GM12801 (cell line): ENCODE data around the gene OBSCN.

Experiments
- CTCF ChIP-seq: IDR thresholded peaks from one replicate; pipeline ENCODE4 v1.5.1; 2011; ENCODE audit warnings: control low read depth; ENCODE audit not compliant: insufficient read length; ENCODE audit errors: extremely low read depth

OBSCN gene

DNA sequence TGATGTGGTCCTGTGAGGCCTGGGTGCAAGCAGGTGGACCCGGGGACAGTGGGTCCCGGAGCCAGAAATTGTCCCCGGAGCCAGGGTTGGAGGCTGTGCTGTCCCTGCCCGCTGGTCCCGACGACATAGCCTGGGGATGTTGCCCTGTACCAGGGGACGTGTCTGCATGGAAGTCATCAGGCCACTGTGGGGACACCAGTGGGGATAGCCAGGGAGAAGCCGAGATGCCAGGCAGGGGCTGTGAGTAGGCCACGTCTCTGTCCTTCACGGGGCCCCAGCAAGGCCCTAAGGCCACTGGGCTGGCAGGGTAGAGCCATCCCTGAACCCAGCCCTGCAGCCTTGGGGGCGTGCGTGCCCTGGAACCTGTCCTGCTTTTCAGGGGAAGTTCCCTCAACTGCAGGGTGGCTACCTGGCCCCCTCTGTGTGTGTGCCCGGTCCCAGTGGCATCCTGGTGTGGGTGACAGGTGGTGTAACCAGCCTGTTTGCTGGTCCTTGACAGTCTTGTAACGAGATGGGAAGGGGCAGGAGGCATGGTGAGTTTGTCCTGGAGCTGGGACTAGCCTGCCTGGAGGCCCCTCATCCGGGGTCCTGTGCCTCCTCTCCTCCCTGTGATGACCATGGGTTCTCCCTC lies 73.2 kb downstream of the OBSCN start:
- no peak for TF ChIP-seq CTCF

DNA sequence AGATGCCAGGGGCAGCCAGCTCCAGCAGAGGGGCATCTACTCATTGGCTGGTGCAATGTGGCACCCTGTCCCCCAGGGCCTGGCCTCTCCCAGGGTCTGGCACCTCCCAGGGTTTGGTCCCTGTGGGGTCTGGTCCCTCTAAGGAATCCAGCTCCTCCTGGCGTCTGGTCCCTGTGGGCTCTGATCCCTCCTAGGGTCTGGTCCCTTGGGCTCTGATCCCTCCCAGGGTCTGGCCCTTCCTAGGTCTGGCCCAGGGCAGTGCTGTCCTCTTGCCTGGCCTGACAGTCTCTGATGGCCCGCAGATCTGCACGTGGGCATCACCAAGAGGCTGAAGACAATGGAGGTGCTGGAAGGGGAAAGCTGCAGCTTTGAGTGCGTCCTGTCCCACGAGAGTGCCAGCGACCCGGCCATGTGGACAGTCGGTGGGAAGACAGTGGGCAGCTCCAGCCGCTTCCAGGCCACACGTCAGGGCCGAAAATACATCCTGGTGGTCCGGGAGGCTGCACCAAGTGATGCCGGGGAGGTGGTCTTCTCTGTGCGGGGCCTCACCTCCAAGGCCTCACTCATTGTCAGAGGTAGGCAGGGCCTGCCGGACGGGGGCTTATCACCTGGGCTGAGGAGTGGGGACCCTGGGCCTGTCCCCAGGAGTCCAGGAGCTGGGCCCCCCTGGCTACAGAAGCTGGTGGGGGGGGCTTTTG lies 73.9 kb downstream of the OBSCN start:
- TF ChIP-seq CTCF: no peak

DNA sequence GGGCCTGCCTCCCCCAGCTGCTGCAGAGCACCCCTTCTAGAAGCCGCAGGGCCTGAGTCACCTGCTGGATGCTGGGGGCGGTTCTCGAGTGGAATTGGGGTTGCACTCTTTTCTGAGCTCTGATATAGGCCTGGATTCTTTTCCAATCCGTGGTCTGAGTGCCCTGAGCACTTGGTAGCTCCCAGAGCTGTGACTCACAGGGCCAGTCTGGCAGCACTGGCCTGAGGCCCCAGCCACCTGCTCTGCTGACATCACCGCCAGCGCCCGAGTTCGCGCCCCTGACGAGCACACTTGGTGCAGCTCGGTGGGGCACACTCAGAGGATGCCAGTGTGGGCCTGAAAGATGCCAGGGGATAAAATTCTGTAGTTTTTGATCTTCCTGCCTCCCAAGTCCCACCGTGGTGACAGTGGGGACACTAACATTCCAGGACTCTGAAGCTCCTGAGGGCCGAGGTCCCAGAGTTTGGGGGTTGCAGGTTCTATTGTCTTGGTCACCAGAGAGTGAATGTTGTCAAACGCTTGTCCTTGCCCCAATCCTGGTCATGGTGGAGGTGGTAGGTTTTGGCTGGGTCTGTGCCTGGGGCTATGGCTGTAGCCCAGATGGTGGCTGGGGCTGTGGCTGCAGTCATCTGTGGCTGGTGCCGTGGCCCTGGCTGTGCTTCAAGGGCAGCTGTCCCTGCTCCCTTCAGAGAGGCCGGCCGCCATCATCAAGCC lies 74.6 kb downstream of the OBSCN start:
- no peak for TF ChIP-seq CTCF

GRCh38 chr1:228283043-228283371 lies 75.2 kb downstream of the OBSCN start:
- TF ChIP-seq CTCF: no peak

GRCh38 chr1:228283476-228284147 lies 75.8 kb downstream of the OBSCN start:
- TF ChIP-seq CTCF: no peak

DNA sequence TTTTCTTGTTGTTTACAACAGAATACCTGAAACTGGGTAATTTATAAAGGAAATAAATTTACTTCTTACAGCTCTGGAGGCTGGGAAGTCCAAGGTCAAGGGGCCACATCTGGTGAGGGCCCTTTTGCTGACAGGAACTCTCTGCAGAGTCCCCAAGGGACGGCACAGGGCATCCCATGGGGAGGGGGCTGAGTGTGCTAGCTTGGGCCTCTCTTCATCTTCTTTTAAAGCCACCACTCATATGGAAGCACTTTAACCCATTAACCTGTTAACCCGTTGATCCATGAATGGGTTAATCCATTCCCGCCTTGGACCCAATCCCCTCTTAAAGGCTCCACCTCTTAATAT lies 76.3 kb downstream of the OBSCN start:
- no peak for TF ChIP-seq CTCF

- no peak for TF ChIP-seq CTCF
Measured at GRCh38 chr1:228284521-228284920, 76.7 kb downstream of the OBSCN start.
